ENCODE results near the gene TCEA3. TPM values are rescaled to one million over a fixed set of nuclear protein-coding genes. Genes with fewer than 3 reads are reported as not detected.

Gene TCEA3
- total and polyA plus RNA-seq, 2 experiments from 2014 or later, result not detected

DNA sequence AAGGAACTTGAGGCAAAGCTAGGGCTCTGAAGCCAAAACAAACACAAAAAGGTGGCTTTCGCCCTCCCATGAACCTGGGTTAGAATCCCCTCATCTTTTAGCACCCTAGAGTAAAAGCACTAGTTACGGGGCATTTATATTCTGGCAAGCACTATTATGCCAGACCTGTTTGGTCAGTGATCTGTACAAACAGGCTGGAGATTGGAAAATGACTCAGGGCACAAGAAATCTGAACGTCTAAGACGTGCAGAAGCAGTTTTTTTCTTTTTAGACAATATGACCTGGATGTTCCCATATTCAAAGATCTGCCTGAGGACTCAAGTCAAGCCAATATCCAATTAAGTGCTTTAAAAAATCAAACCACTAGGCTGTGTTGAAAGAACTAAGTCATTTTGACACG is 58.0 kb downstream of the TCEA3 start:
- Histone ChIP-seq H3K4me2 (no peak overlapping the region), H3K9me2 (ENCODE audit: insufficient read depth) (no peaks in the 10 kb centered on the region), H2AFZ (no peak overlapping the region), H3K4me3 (no peak overlapping the region), H3K27ac (ENCODE audit: low read depth) (no peak overlapping the region), H3K27me3 (ENCODE audit: insufficient read depth) (peaks cover 90% of the 10 kb centered on the region), H4K20me1 (replicated peaks; ENCODE audit: insufficient read depth) (peaks cover 20% of the 10 kb centered on the region), H3K4me1 (ENCODE audit: insufficient read depth) (peaks cover 14% of the 10 kb centered on the region), H3K36me3 (ENCODE audit: insufficient read depth) (peaks cover 16% of the 10 kb centered on the region; the same call in 1 of the 2 replicates), H3F3A (replicated peaks; ENCODE audit: low read depth) (peaks cover 20% of the 10 kb centered on the region; the same call in 1 of the 2 replicates), H3K79me2 (replicated peaks; ENCODE audit: insufficient read depth) (no peaks in the 10 kb centered on the region)
- Mint-ChIP-seq H3K36me3 (ENCODE audit: low read depth) (peaks cover 31% of the 10 kb centered on the region), H3K9me3 (peaks cover 42% of the 10 kb centered on the region), H3K4me3 (no peak overlapping the region; the same call in 2 of the 3 replicates), H3K27ac (no peak overlapping the region), H3K4me1 (peaks cover 19% of the 10 kb centered on the region), H3K27me3 (ENCODE audit: insufficient read depth, low read depth, poor library complexity) (peaks cover 95% of the 10 kb centered on the region)
- TF ChIP-seq, protein P1, sequence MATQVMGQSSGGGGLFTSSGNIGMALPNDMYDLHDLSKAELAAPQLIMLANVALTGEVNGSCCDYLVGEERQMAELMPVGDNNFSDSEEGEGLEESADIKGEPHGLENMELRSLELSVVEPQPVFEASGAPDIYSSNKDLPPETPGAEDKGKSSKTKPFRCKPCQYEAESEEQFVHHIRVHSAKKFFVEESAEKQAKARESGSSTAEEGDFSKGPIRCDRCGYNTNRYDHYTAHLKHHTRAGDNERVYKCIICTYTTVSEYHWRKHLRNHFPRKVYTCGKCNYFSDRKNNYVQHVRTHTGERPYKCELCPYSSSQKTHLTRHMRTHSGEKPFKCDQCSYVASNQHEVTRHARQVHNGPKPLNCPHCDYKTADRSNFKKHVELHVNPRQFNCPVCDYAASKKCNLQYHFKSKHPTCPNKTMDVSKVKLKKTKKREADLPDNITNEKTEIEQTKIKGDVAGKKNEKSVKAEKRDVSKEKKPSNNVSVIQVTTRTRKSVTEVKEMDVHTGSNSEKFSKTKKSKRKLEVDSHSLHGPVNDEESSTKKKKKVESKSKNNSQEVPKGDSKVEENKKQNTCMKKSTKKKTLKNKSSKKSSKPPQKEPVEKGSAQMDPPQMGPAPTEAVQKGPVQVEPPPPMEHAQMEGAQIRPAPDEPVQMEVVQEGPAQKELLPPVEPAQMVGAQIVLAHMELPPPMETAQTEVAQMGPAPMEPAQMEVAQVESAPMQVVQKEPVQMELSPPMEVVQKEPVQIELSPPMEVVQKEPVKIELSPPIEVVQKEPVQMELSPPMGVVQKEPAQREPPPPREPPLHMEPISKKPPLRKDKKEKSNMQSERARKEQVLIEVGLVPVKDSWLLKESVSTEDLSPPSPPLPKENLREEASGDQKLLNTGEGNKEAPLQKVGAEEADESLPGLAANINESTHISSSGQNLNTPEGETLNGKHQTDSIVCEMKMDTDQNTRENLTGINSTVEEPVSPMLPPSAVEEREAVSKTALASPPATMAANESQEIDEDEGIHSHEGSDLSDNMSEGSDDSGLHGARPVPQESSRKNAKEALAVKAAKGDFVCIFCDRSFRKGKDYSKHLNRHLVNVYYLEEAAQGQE (IDR thresholded peaks at IDR 0.05; ENCODE audit: unreplicated experiment), result no peak
- TF ChIP-seq EZH2 (IDR thresholded peaks at IDR 0.05; ENCODE audit: low read depth, unreplicated experiment), result no peak
- no peak for TF ChIP-seq POLR2AphosphoS5 (IDR thresholded peaks at IDR 0.05; ENCODE audit: low read depth)
- no peak for TF ChIP-seq EZH2phosphoT487 (IDR thresholded peaks at IDR 0.05; ENCODE audit: unreplicated experiment)
- no peak for TF ChIP-seq ZNF114 (CRISPR knock-in tag; IDR thresholded peaks at IDR 0.05)
- no peak for TF ChIP-seq STAT1 (IDR thresholded peaks at IDR 0.05; ENCODE audit: unreplicated experiment)
- TF ChIP-seq, protein P2, sequence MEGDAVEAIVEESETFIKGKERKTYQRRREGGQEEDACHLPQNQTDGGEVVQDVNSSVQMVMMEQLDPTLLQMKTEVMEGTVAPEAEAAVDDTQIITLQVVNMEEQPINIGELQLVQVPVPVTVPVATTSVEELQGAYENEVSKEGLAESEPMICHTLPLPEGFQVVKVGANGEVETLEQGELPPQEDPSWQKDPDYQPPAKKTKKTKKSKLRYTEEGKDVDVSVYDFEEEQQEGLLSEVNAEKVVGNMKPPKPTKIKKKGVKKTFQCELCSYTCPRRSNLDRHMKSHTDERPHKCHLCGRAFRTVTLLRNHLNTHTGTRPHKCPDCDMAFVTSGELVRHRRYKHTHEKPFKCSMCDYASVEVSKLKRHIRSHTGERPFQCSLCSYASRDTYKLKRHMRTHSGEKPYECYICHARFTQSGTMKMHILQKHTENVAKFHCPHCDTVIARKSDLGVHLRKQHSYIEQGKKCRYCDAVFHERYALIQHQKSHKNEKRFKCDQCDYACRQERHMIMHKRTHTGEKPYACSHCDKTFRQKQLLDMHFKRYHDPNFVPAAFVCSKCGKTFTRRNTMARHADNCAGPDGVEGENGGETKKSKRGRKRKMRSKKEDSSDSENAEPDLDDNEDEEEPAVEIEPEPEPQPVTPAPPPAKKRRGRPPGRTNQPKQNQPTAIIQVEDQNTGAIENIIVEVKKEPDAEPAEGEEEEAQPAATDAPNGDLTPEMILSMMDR (conservative IDR thresholded peaks at IDR 0.05; ENCODE audit: low read depth in 2 of 2), result no peak
- TF ChIP-seq ZNF331 (CRISPR knock-in tag; IDR thresholded peaks at IDR 0.05; ENCODE audit: low read depth), result no peak
- DNase-seq (ENCODE audit: low spot score) (no peak), ATAC-seq (no peak)

- no peak for ATAC-seq
- H3K27ac ChIP-seq (ENCODE audit: low read depth), result no peak overlapping the region
- peaks cover 16% of the 10 kb centered on the region for H4K20me1 ChIP-seq (replicated peaks; ENCODE audit: insufficient read depth)
- peaks cover 19% of the 10 kb centered on the region for H3K36me3 ChIP-seq (ENCODE audit: insufficient read depth)
- Mint-ChIP-seq H3K4me3 (no peak overlapping the region), H3K36me3 (ENCODE audit: low read depth) (peaks cover 36% of the 10 kb centered on the region), H3K27me3 (ENCODE audit: insufficient read depth, low read depth, poor library complexity) (peaks cover 95% of the 10 kb centered on the region), H3K9me3 (peaks cover 47% of the 10 kb centered on the region), H3K4me1 (peaks cover 17% of the 10 kb centered on the region), H3K27ac (no peak overlapping the region)
- H3K79me2 ChIP-seq (replicated peaks; ENCODE audit: insufficient read depth), result no peaks in the 10 kb centered on the region
- H3K27me3 ChIP-seq (ENCODE audit: insufficient read depth), result peaks cover 90% of the 10 kb centered on the region
- no peak overlapping the region for H3K4me2 ChIP-seq
- no peak for DNase-seq (ENCODE audit: low spot score)
- no peaks in the 10 kb centered on the region for H3K9me2 ChIP-seq (ENCODE audit: insufficient read depth)
- no peak overlapping the region for H3K4me3 ChIP-seq
- H3F3A ChIP-seq (replicated peaks; ENCODE audit: low read depth), result peaks cover 20% of the 10 kb centered on the region; the same call in 1 of the 2 replicates
- H3K4me1 ChIP-seq (ENCODE audit: insufficient read depth), result peaks cover 10% of the 10 kb centered on the region; the same call in 1 of the 2 replicates
- H2AFZ ChIP-seq, result no peak overlapping the region
- TF ChIP-seq CREB1 (CRISPR knock-in tag; IDR thresholded peaks at IDR 0.05; ENCODE audit: low read depth) (no peak), EZH2phosphoT487 (IDR thresholded peaks at IDR 0.05; ENCODE audit: unreplicated experiment) (no peak), NANOG (IDR thresholded peaks at IDR 0.05; ENCODE audit: borderline replicate concordance) (no peak), ZNF331 (CRISPR knock-in tag; IDR thresholded peaks at IDR 0.05; ENCODE audit: low read depth) (no peak), POLR2AphosphoS5 (IDR thresholded peaks at IDR 0.05; ENCODE audit: low read depth) (no peak), JUNB (IDR thresholded peaks at IDR 0.05; ENCODE audit: unreplicated experiment) (no peak), ETS1 (IDR thresholded peaks at IDR 0.05) (no peak)
- TF ChIP-seq, protein P2 (conservative IDR thresholded peaks at IDR 0.05; ENCODE audit: low read depth in 2 of 2), result no peak
- TF ChIP-seq, protein P1 (IDR thresholded peaks at IDR 0.05; ENCODE audit: unreplicated experiment), result no peak
Observed at GRCh38 chr1:23366146-23366545, 58.4 kb downstream of the TCEA3 start.
